H1 (cell line): Measurements from ENCODE around the gene DOP1A. TPM values are rescaled to one million over a fixed set of nuclear protein-coding genes. Genes with fewer than 3 reads are reported as not detected.

Experiments
- CTCF ChIA-PET: fragments of 300-600 bp; sonication (Branson Sonifier 250); formaldehyde crosslinking; loops from one replicate; lab custom pipeline; 2021; ENCODE audit not compliant: partially characterized antibody; lab: Charles Lee
- POLR2A ChIA-PET: fragments of 300-600 bp; sonication (Branson Sonifier 250); formaldehyde crosslinking; loops from one replicate; lab custom pipeline; 2021; ENCODE audit warnings: inconsistent platforms; ENCODE audit not compliant: partially characterized antibody; lab: Charles Lee
- DNase-seq, 2 experiments: peaks; one replicate each; pipeline versions ENCODE4 v3.0.0 to v3.0.0-alpha.2; 2010 to 2022; ENCODE audit warnings: low spot score in 2 of 2, low read depth in 1 of 2, mixed read lengths in 1 of 2
- FAIRE-seq: peaks from 2 replicates; lab custom pipeline; 2011; peaks lifted over from hg19 to GRCh38; lab: Jason Lieb, UNC
- H2AFZ ChIP-seq: 2 replicates; pipeline ENCODE4 v1.8.1; 2012; ENCODE audit warnings: low read length, inconsistent platforms
- H2AK5ac ChIP-seq: 2 replicates; pipeline ENCODE4 v1.6.1; 2013; ENCODE audit warnings: low read depth, low read length
- H2BK120ac ChIP-seq: replicated peaks from 2 replicates; pipeline ENCODE3; 2013; ENCODE audit warnings: low read depth, low read length, inconsistent platforms
- H2BK12ac ChIP-seq: 2 replicates; pipeline ENCODE4 v1.6.1; 2013; ENCODE audit warnings: low read depth, low read length
- H2BK15ac ChIP-seq: 2 replicates; pipeline ENCODE4 v1.6.1; 2013; ENCODE audit warnings: low read length
- H2BK20ac ChIP-seq: 2 replicates; pipeline ENCODE4 v1.6.1; 2013; ENCODE audit warnings: low read length
- H2BK5ac ChIP-seq: 2 replicates; pipeline ENCODE4 v1.6.1; 2013; ENCODE audit warnings: low read depth, low read length
- H3K14ac ChIP-seq: 2 replicates; pipeline ENCODE4 v1.6.1; 2013; ENCODE audit warnings: inconsistent platforms; ENCODE audit not compliant: insufficient read length
- H3K18ac ChIP-seq: 2 replicates; pipeline ENCODE4 v1.6.1; 2013; ENCODE audit warnings: low read length; ENCODE audit errors: extremely low read depth
- H3K23ac ChIP-seq: 2 replicates; pipeline ENCODE4 v1.6.1; 2013; ENCODE audit warnings: inconsistent platforms; ENCODE audit not compliant: insufficient read length
- H3K23me2 ChIP-seq: 2 replicates; pipeline ENCODE4 v1.6.1; 2013; ENCODE audit warnings: low read depth, low read length
- H3K27ac ChIP-seq: 2 replicates; pipeline ENCODE4 v1.6.1; 2011; ENCODE audit warnings: low read depth, low read length, inconsistent platforms
- H3K27me3 ChIP-seq, 4 experiments: replicated peaks in 1 of 4; 1 replicate in 1 of 4; 2 replicates in 3 of 4; pipeline versions ENCODE4 v1.6.1 to v1.8.1; 2011 to 2013; ENCODE audit warnings: low read length in 3 of 4, mild to moderate bottlenecking in 3 of 4, inconsistent platforms in 2 of 4, mixed read lengths in 2 of 4, moderate library complexity in 1 of 4; ENCODE audit not compliant: control insufficient read depth in 3 of 4, insufficient read depth in 3 of 4; ENCODE audit errors: extremely low read depth in 1 of 4
- H3K36me3 ChIP-seq, 4 experiments: 2 replicates each; pipeline versions ENCODE4 v1.6.1 to v1.8.1; 2011 to 2013; ENCODE audit warnings: mild to moderate bottlenecking in 4 of 4, low read length in 3 of 4, moderate library complexity in 2 of 4, control low read depth in 1 of 4, inconsistent platforms in 1 of 4; ENCODE audit not compliant: insufficient read depth in 4 of 4, control insufficient read depth in 2 of 4
- H3K4ac ChIP-seq: replicated peaks from 2 replicates; pipeline ENCODE3; 2013; ENCODE audit warnings: low read length, low read depth, mixed read lengths, inconsistent platforms; ENCODE audit not compliant: insufficient read length
- H3K4me1 ChIP-seq, 4 experiments: replicated peaks in 1 of 4; 1 replicate in 1 of 4; 2 replicates in 3 of 4; pipeline versions ENCODE4 v1.6.1 to v1.8.1; 2011 to 2013; ENCODE audit warnings: low read length in 3 of 4, inconsistent platforms in 2 of 4, mixed read lengths in 1 of 4; ENCODE audit not compliant: insufficient read depth in 4 of 4, control insufficient read depth in 3 of 4
- H3K4me2 ChIP-seq, 2 experiments: 2 replicates each; pipeline versions ENCODE4 v1.6.1 to v1.8.1; 2011 to 2013; ENCODE audit warnings: low read depth in 2 of 2, low read length in 2 of 2, control low read depth in 1 of 2, inconsistent platforms in 1 of 2, mild to moderate bottlenecking in 1 of 2; ENCODE audit not compliant: insufficient read depth in 1 of 2
- H3K4me3 ChIP-seq, 4 experiments: fragments of 200-600, 300-600 bp in 1 of 4; sonication (generic), shearing (Covaris generic), sonication (Bioruptor Twin) in 1 of 4; 2 replicates each; pipeline versions ENCODE4 v1.5.1 to v1.8.1; 2011 to 2016; ENCODE audit warnings: low read length in 4 of 4, low read depth in 3 of 4, control low read depth in 2 of 4, inconsistent platforms in 2 of 4, mild to moderate bottlenecking in 2 of 4, mixed read lengths in 1 of 4, moderate library complexity in 1 of 4; ENCODE audit not compliant: insufficient read depth in 2 of 4; ENCODE audit errors: extremely low read depth in 1 of 4
- H3K56ac ChIP-seq: replicated peaks from 2 replicates; pipeline ENCODE3; 2013; ENCODE audit warnings: low read depth, mild to moderate bottlenecking, mixed read lengths, low read length, inconsistent platforms; ENCODE audit not compliant: insufficient read length
- H3K79me1 ChIP-seq: 2 replicates; pipeline ENCODE4 v1.6.1; 2013; ENCODE audit warnings: low read depth, low read length, control low read depth
- H3K79me2 ChIP-seq, 2 experiments: 2 replicates each; pipeline versions ENCODE4 v1.6.1 to v1.8.1; 2012 to 2013; ENCODE audit warnings: low read length in 2 of 2, mild to moderate bottlenecking in 2 of 2, inconsistent platforms in 1 of 2; ENCODE audit not compliant: insufficient read depth in 2 of 2, control insufficient read depth in 1 of 2
- H3K9ac ChIP-seq, 4 experiments: replicated peaks in 1 of 4; 1 replicate in 1 of 4; 2 replicates in 3 of 4; pipeline versions ENCODE4 v1.6.1 to v1.8.1; 2011 to 2013; ENCODE audit warnings: low read depth in 3 of 4, low read length in 3 of 4, control low read depth in 2 of 4, mild to moderate bottlenecking in 2 of 4, moderate library complexity in 2 of 4, inconsistent platforms in 1 of 4; ENCODE audit errors: extremely low read depth in 1 of 4
- H3K9me3 ChIP-seq, 2 experiments: 2 replicates each; pipeline versions ENCODE4 v1.6.1 to v1.8.1; 2012 to 2013; ENCODE audit warnings: mild to moderate bottlenecking in 2 of 2, moderate library complexity in 2 of 2, control low read depth in 1 of 2, inconsistent platforms in 1 of 2, low read depth in 1 of 2, low read length in 1 of 2, mixed read lengths in 1 of 2; ENCODE audit not compliant: insufficient read depth in 2 of 2
- H4K20me1 ChIP-seq, 2 experiments: replicated peaks in 1 of 2; 2 replicates each; pipeline versions ENCODE3 to v1.8.1; 2011 to 2013; ENCODE audit warnings: inconsistent platforms in 2 of 2, low read length in 2 of 2, mild to moderate bottlenecking in 1 of 2; ENCODE audit not compliant: insufficient read depth in 2 of 2, control insufficient read depth in 1 of 2
- H4K5ac ChIP-seq: 2 replicates; pipeline ENCODE4 v1.6.1; 2013; ENCODE audit warnings: low read length, low read depth, mixed read lengths, inconsistent platforms; ENCODE audit not compliant: insufficient read length
- H4K8ac ChIP-seq: 2 replicates; pipeline ENCODE4 v1.8.0; 2013; ENCODE audit warnings: mild to moderate bottlenecking, moderate library complexity, low read length, inconsistent platforms; ENCODE audit not compliant: insufficient read depth; ENCODE audit errors: extremely low read depth
- H4K91ac ChIP-seq: replicated peaks from 2 replicates; pipeline ENCODE3; 2013; ENCODE audit warnings: low read length, mixed read lengths, inconsistent platforms; ENCODE audit not compliant: insufficient read length
- BACH1 ChIP-seq: IDR thresholded peaks from 2 replicates; pipeline ENCODE4 v1.6.1; 2012; ENCODE audit warnings: low read length, improper control_type of control experiment
- EP300 ChIP-seq, 2 experiments: IDR thresholded peaks; 1 replicate in 1 of 2; 2 replicates in 1 of 2; pipeline ENCODE4 v1.6.1; 2011 to 2012; ENCODE audit warnings: low read depth in 2 of 2, low read length in 2 of 2, mild to moderate bottlenecking in 2 of 2, borderline replicate concordance in 1 of 2, inconsistent platforms in 1 of 2, moderate library complexity in 1 of 2
- KDM5A ChIP-seq: fragments of 200-600 bp; IDR thresholded peaks from 2 replicates; pipeline ENCODE4 v1.7.1; 2012; ENCODE audit warnings: mild to moderate bottlenecking, low read length, inconsistent platforms, mixed read lengths
- PHF8 ChIP-seq: fragments of 200-600 bp; sonication (generic); conservative IDR thresholded peaks from 2 replicates; pipeline ENCODE4 v1.7.1; 2012; ENCODE audit warnings: low read depth, mild to moderate bottlenecking, inconsistent platforms, low read length, moderate library complexity
- RBBP5 ChIP-seq: IDR thresholded peaks from 2 replicates; pipeline ENCODE4 v1.7.1; 2012; ENCODE audit warnings: low read depth, mild to moderate bottlenecking, inconsistent platforms, low read length, moderate library complexity, borderline replicate concordance
- RXRA ChIP-seq: IDR thresholded peaks from 2 replicates; pipeline ENCODE4 v1.6.1; 2011; ENCODE audit warnings: low read depth, mild to moderate bottlenecking, low read length, moderate library complexity; ENCODE audit not compliant: insufficient read depth
- SIN3A ChIP-seq, 2 experiments: IDR thresholded peaks in 1 of 2; conservative IDR thresholded peaks in 1 of 2; 2 replicates each; pipeline ENCODE4 v1.6.1; 2011 to 2012; ENCODE audit warnings: low read length in 2 of 2, improper control_type of control experiment in 1 of 2, low read depth in 1 of 2, mild to moderate bottlenecking in 1 of 2
- SP1 ChIP-seq: IDR thresholded peaks from 2 replicates; pipeline ENCODE4 v1.6.1; 2011; ENCODE audit warnings: low read depth, low read length
- SP2 ChIP-seq: IDR thresholded peaks from 2 replicates; pipeline ENCODE4 v1.6.1; 2012; ENCODE audit warnings: mild to moderate bottlenecking, low read length, inconsistent platforms
- TEAD4 ChIP-seq: IDR thresholded peaks from 2 replicates; pipeline ENCODE4 v1.6.1; 2012; ENCODE audit warnings: low read depth, low read length, inconsistent platforms, mixed read lengths
- YY1 ChIP-seq: IDR thresholded peaks from 2 replicates; pipeline ENCODE4 v1.6.1; 2011; ENCODE audit warnings: low read depth, mild to moderate bottlenecking, low read length
- WGBS, 2 experiments: shearing (Covaris generic) in 1 of 2; methylation state at CpG; one replicate each; pipeline versions ENCODE4 v1.1.6 to v1.1.7; 2013 to 2015; ENCODE audit warnings: low lambda C conversion rate in 2 of 2, mixed read lengths in 2 of 2, inconsistent platforms in 1 of 2, low coverage in 1 of 2, missing lambda C conversion rate in 1 of 2; ENCODE audit not compliant: insufficient replicate concordance in 2 of 2, insufficient coverage in 1 of 2, insufficient read length in 1 of 2; ENCODE audit errors: extremely low coverage in 1 of 2, missing lambda C conversion rate in 1 of 2; 5-methylcytosine and 5-hydroxymethylcytosine counted together
- polyA plus RNA-seq, 7 experiments: library from polyadenylated mRNA; depleted of rRNA in 3 of 7; stranded (reverse) in 5 of 7; unstranded in 2 of 7; fragments of >200 nt in 5 of 7; fragments of 200-250 nt in 2 of 7; gene quantifications; 1 replicate in 5 of 7; 2 replicates in 1 of 7; 4 replicates in 1 of 7; pipeline versions ENCODE4 v1.2.1 to v1.2.3, GENCODE V29; 2011 to 2013; ENCODE audit warnings: missing spikeins in 2 of 7, mixed read lengths in 2 of 7
- total RNA-seq: library from RNA; stranded (reverse); fragmentation: NEBNext Ultra II Directional; extraction: Animal tissue kit (Norgen Biotek cat#: 25700); gene quantifications from 2 replicates; pipeline ENCODE4 v1.2.1, GENCODE V29; 2021

Gene DOP1A
- total and polyA plus RNA-seq, 2 of the 8 experiments (the other 6 are each of a cell fraction or from before 2014, with no cell fraction given): 7.5 to 14.7 TPM

- POLR2A ChIA-PET: interaction anchor here (1.2 kb wide), 1 partner anchor 8 kb away, joined by 4 read pairs; no protein-coding TSS in a partner anchor
- Histone ChIP-seq H3K4me1 (peaks cover 0 to 6% (median 1%) of the 10 kb centered on the region in 4 experiments; a peak in 3 of 7 replicates), H2AK5ac (no peak overlapping the region), H3K23me2 (no peaks in the 10 kb centered on the region), H3K4me3 (no peak overlapping the region), H2BK120ac (no peak overlapping the region), H3K9ac (no peak overlapping the region), H4K20me1 (peaks cover 0 to 3% of the 10 kb centered on the region in 2 experiments), H2BK12ac (no peak overlapping the region), H3K23ac (no peak overlapping the region), H3K4ac (no peak overlapping the region), H3K14ac (no peak overlapping the region), H3K4me2 (no peak overlapping the region; a peak in 1 of 4 replicates), H3K18ac (no peak overlapping the region), H3K27me3 (no peaks in the 10 kb centered on the region), H3K27ac (no peak overlapping the region; the same call in 1 of the 2 replicates), H2AFZ (no peak overlapping the region), H2BK20ac (no peak overlapping the region), H4K5ac (no peak overlapping the region), H3K56ac (no peak overlapping the region), H3K9me3 (no peaks in the 10 kb centered on the region), H2BK15ac (no peak overlapping the region), H3K36me3 (peaks cover 0 to 2% (median 1%) of the 10 kb centered on the region in 4 experiments; a peak in 2 of 8 replicates), H3K79me1 (peaks cover 3% of the 10 kb centered on the region), H4K91ac (no peak overlapping the region), H4K8ac (no peak overlapping the region), H3K79me2 (peaks cover 0 to 10% of the 10 kb centered on the region in 2 experiments; a peak in 2 of 4 replicates), H2BK5ac (no peak overlapping the region)
- CTCF ChIA-PET: interaction anchor here (1.2 to 1.9 kb wide), 4 partner anchors 10 to 778 kb away, joined by 3 to 6 read pairs (median 4); partner anchors contain the start of gene UBE3D
- DNase-seq: peak in 1 of 2 experiments; percentile 50
- TF ChIP-seq SP1: 0 out of 2 replicates have a peak, but pooled peaks have one; percentile 8
- no peak for TF ChIP-seq PHF8
- TF ChIP-seq EP300 (IDR thresholded peaks at IDR 0.05; ENCODE audit: borderline replicate concordance in 1 of 2, low read depth in 2 of 2, low read length in 2 of 2): 0 out of 3 replicates have a peak, but pooled peaks of 1 of the 2 experiments have one; percentile 26
- TF ChIP-seq SIN3A (conservative IDR thresholded peaks at IDR 0.05 in 1 of 2, IDR thresholded peaks at IDR 0.05 in 1 of 2; ENCODE audit: low read depth in 1 of 2, low read length in 2 of 2): peak in 1 of 2 experiments; percentile 61; a peak in 1 of 4 replicates
- no peak for TF ChIP-seq BACH1
- peak; percentile 29; the same call in 1 of the 2 replicates for TF ChIP-seq YY1
- no peak for TF ChIP-seq RBBP5
- no peak for TF ChIP-seq RXRA
- peak; percentile 89 for TF ChIP-seq TEAD4
- no peak for TF ChIP-seq SP2
- no peak for TF ChIP-seq KDM5A
- WGBS, 2 experiments: 77% methylated on average over 7 of the region's 7 CpGs; no CpG with 5 or more reads in 1 of the 2 experiments
- peak; percentile 57 for FAIRE-seq
Observed at GRCh38 chr6:83047065-83047754, 20.3 kb upstream of the DOP1A start.
